ENCODE results near the gene TEX264. TPM values are rescaled to one million over a fixed set of nuclear protein-coding genes. Genes with fewer than 3 reads are reported as not detected.

Gene TEX264
- total RNA-seq, 1 experiment from 2014 or later: 44.3 TPM

DNA sequence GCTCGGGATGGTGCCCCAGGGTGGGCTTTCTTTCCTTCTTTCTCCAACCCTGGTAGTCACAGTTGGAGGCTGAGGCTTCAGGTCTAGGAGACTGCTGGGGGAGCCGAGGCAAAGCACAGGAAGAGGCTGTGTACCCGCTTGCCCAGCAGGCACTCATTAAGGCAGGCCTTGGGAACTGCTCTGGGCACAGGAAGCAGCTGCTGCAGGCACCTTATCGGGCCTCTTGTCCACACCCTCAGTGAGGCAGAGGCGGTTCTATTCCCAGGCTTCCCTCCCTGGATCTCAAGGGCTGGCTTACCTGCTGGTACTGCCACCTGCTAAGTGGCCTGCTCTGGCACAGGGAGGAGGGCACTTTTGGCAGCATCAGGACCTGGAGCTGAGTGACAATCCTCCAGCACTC, 20.0 kb downstream of the TEX264 start:
- no peaks in the 10 kb centered on the region for H3K36me3 ChIP-seq (ENCODE audit: low read depth)
- CTCF ChIA-PET: no interaction called here
- POLR2A ChIA-PET (ENCODE audit: unreplicated experiment): no interaction called here
- H3K4me2 ChIP-seq: no peak overlapping the region
- H3K27ac ChIP-seq: no peak overlapping the region
- H3K9me2 ChIP-seq (ENCODE audit: insufficient read depth): no peaks in the 10 kb centered on the region
- H3K4me3 ChIP-seq: no peak overlapping the region
- no peaks in the 10 kb centered on the region for H3K9me3 ChIP-seq (ENCODE audit: insufficient read depth, low read depth)
- no peaks in the 10 kb centered on the region; the same call in 1 of the 2 replicates for H4K20me1 ChIP-seq (ENCODE audit: insufficient read depth)
- H3F3A ChIP-seq (ENCODE audit: insufficient read depth, low read depth): no peaks in the 10 kb centered on the region
- H3K4me1 ChIP-seq (replicated peaks; ENCODE audit: insufficient read depth): no peaks in the 10 kb centered on the region
- BruUV-seq (replicated peaks): no TSS peak
- H3K27me3 ChIP-seq (ENCODE audit: insufficient read depth, low read depth): no peaks in the 10 kb centered on the region
- no peak overlapping the region for H2AFZ ChIP-seq
- H3K79me2 ChIP-seq (ENCODE audit: low read depth): no peaks in the 10 kb centered on the region
- DNase-seq: no peak
- no peak for TF ChIP-seq EZH2 (IDR thresholded peaks at IDR 0.05; ENCODE audit: low read depth)
- TF ChIP-seq, protein P1, sequence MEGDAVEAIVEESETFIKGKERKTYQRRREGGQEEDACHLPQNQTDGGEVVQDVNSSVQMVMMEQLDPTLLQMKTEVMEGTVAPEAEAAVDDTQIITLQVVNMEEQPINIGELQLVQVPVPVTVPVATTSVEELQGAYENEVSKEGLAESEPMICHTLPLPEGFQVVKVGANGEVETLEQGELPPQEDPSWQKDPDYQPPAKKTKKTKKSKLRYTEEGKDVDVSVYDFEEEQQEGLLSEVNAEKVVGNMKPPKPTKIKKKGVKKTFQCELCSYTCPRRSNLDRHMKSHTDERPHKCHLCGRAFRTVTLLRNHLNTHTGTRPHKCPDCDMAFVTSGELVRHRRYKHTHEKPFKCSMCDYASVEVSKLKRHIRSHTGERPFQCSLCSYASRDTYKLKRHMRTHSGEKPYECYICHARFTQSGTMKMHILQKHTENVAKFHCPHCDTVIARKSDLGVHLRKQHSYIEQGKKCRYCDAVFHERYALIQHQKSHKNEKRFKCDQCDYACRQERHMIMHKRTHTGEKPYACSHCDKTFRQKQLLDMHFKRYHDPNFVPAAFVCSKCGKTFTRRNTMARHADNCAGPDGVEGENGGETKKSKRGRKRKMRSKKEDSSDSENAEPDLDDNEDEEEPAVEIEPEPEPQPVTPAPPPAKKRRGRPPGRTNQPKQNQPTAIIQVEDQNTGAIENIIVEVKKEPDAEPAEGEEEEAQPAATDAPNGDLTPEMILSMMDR (conservative IDR thresholded peaks at IDR 0.05): no peak
- intact Hi-C loops (cut with micrococcal nuclease; ENCODE audit: unreplicated experiment): no loop called here

DNA sequence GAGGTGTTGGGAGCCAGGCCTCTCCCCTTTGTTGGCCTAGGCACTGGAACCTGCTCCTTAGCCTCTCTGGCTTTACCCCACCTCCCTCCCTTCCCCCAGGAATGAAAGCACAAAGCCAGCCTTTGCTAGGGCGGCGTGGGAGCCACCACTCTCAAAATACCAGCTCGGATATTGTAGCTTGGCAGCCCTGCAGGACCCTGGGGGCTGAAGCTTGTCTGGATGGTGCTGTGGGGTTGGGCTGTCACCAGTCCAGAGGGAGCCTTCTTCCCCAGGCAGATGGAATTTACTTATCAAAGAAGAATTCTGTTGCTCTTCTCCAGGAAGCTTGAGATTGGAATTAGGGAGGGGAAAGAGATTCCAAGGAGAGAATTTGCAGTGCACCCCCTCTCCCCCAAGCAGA, 20.9 kb downstream of the TEX264 start:
- no peak for TF ChIP-seq EZH2 (IDR thresholded peaks at IDR 0.05; ENCODE audit: low read depth)
- TF ChIP-seq, protein P1 (conservative IDR thresholded peaks at IDR 0.05): no peak
- no peaks in the 10 kb centered on the region for H3K36me3 ChIP-seq (ENCODE audit: low read depth)
- CTCF ChIA-PET: no interaction called here
- H3K9me3 ChIP-seq (ENCODE audit: insufficient read depth, low read depth): no peaks in the 10 kb centered on the region
- no peak overlapping the region for H3K4me2 ChIP-seq
- BruUV-seq (replicated peaks): no TSS peak
- H3K27ac ChIP-seq: no peak overlapping the region
- intact Hi-C loops (cut with micrococcal nuclease; ENCODE audit: unreplicated experiment): no loop called here
- no peak for DNase-seq
- no peaks in the 10 kb centered on the region for H3K4me1 ChIP-seq (replicated peaks; ENCODE audit: insufficient read depth)
- H2AFZ ChIP-seq: no peak overlapping the region
- no peaks in the 10 kb centered on the region; the same call in 1 of the 2 replicates for H4K20me1 ChIP-seq (ENCODE audit: insufficient read depth)
- POLR2A ChIA-PET (ENCODE audit: unreplicated experiment): no interaction called here
- H3F3A ChIP-seq (ENCODE audit: insufficient read depth, low read depth): no peaks in the 10 kb centered on the region
- H3K4me3 ChIP-seq: no peak overlapping the region
- no peaks in the 10 kb centered on the region for H3K79me2 ChIP-seq (ENCODE audit: low read depth)
- H3K9me2 ChIP-seq (ENCODE audit: insufficient read depth): no peaks in the 10 kb centered on the region
- no peaks in the 10 kb centered on the region for H3K27me3 ChIP-seq (ENCODE audit: insufficient read depth, low read depth)

DNA sequence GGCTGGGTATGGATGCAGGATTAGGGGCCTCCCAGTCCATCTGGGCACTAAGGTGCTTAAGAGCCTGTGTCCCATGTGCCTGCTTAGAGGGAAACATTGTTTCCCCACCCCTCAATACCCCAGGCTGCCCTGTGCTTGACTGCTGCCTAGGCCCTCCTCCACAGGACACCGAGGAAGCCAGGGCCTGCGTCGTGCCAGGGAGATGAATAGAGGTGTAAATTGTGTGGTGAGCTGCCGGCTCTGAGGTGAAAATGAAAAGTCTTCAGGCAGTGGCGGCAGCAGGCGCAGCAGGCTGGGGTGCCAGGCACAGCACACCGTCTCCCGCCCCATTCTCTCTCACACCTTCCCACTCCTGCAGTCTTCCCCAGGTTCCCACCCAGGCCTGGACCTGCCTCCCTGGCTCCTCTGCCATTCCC, 21.9 kb downstream of the TEX264 start:
- Histone ChIP-seq H3K4me2 (no peak overlapping the region), H3K4me1 (replicated peaks; ENCODE audit: insufficient read depth) (no peaks in the 10 kb centered on the region), H3K27me3 (ENCODE audit: insufficient read depth, low read depth) (no peaks in the 10 kb centered on the region), H3K27ac (no peak overlapping the region), H4K20me1 (ENCODE audit: insufficient read depth) (no peaks in the 10 kb centered on the region; the same call in 1 of the 2 replicates), H3K4me3 (no peak overlapping the region), H3K36me3 (ENCODE audit: low read depth) (no peaks in the 10 kb centered on the region), H3K9me3 (ENCODE audit: insufficient read depth, low read depth) (no peaks in the 10 kb centered on the region), H3F3A (ENCODE audit: insufficient read depth, low read depth) (no peaks in the 10 kb centered on the region), H3K9me2 (ENCODE audit: insufficient read depth) (no peaks in the 10 kb centered on the region), H2AFZ (no peak overlapping the region), H3K79me2 (ENCODE audit: low read depth) (no peaks in the 10 kb centered on the region)
- intact Hi-C loops (cut with micrococcal nuclease; ENCODE audit: unreplicated experiment): no loop called here
- POLR2A ChIA-PET (ENCODE audit: unreplicated experiment): no interaction called here
- DNase-seq: no peak
- no TSS peak for BruUV-seq (replicated peaks)
- TF ChIP-seq, protein P1 (conservative IDR thresholded peaks at IDR 0.05): no peak
- no peak for TF ChIP-seq EZH2 (IDR thresholded peaks at IDR 0.05; ENCODE audit: low read depth)
- CTCF ChIA-PET: no interaction called here

Measured in PC-9 (cell line).